AG09309 (cell line): ENCODE data around the gene PVR.

ENCODE experiments used
- DNase-seq: peaks from one replicate; pipeline ENCODE4 v3.0.0-alpha.2; 2010; ENCODE audit warnings: low read depth
- H3K4me3 ChIP-seq: 2 replicates; pipeline ENCODE4 v1.5.1; 2011; ENCODE audit warnings: mild to moderate bottlenecking, low read depth, low read length, moderate library complexity; ENCODE audit not compliant: control insufficient read depth
- TF ChIP-seq, protein P1 (sequence below): IDR thresholded peaks from 2 replicates; pipeline ENCODE4 v1.5.1; 2011; ENCODE audit warnings: mild to moderate bottlenecking, low read depth, low read length, inconsistent platforms; ENCODE audit not compliant: insufficient read depth, control insufficient read depth; ENCODE audit errors: missing control alignments

PVR gene

DNA sequence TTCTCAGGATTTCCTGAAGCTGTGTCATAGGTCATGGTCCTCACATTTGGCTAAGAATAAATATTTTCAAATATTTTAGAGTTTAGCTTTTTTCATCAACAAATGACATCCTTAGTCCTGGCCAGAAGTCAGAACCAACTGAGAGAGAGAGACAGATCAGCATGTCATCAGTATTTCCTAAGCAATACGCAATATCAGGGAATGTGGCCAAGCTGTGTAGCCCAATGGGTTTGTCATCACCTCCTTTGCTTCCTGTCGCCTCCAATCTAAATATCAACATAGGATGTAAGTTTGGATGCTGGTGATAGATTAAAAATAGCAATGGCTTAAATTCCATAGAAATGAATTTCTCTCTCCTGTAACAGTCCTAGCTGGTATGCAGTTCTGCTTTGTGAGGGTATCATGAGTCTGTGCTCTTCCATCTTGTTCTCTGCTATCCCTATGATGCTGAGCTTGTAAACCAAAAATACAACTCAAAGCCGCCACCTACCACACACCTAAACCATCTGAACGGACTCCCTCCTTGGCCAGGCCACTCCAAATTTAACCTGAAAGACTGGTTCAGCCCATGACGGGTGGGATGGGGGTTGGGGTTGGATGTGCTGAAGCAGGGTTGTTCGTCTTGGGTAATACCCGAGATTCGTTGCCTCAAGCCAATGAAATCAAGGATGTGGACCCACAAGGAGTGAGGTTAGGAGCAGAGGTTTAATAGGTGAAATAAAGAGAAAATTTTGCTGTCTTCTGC is 40.3 kb upstream of the PVR start:
- no peak overlapping the region for H3K4me3 ChIP-seq
- TF ChIP-seq, protein P1, sequence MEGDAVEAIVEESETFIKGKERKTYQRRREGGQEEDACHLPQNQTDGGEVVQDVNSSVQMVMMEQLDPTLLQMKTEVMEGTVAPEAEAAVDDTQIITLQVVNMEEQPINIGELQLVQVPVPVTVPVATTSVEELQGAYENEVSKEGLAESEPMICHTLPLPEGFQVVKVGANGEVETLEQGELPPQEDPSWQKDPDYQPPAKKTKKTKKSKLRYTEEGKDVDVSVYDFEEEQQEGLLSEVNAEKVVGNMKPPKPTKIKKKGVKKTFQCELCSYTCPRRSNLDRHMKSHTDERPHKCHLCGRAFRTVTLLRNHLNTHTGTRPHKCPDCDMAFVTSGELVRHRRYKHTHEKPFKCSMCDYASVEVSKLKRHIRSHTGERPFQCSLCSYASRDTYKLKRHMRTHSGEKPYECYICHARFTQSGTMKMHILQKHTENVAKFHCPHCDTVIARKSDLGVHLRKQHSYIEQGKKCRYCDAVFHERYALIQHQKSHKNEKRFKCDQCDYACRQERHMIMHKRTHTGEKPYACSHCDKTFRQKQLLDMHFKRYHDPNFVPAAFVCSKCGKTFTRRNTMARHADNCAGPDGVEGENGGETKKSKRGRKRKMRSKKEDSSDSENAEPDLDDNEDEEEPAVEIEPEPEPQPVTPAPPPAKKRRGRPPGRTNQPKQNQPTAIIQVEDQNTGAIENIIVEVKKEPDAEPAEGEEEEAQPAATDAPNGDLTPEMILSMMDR, result no peak
- DNase-seq, result peak; percentile 67

- H3K4me3 ChIP-seq, result no peak overlapping the region
- TF ChIP-seq, protein P1, result no peak
- DNase-seq, result no peak
Observed at GRCh38 chr19:44604241-44604640, 39.5 kb upstream of the PVR start.

GRCh38 chr19:44605547-44605946 is 38.2 kb upstream of the PVR start:
- no peak overlapping the region for H3K4me3 ChIP-seq
- TF ChIP-seq, protein P1, result no peak
- no peak for DNase-seq

GRCh38 chr19:44607049-44607448 is 36.7 kb upstream of the PVR start:
- no peak for DNase-seq

GRCh38 chr19:44607917-44608316 is 35.8 kb upstream of the PVR start:
- H3K4me3 ChIP-seq, result no peak overlapping the region
- TF ChIP-seq, protein P1, result no peak
- no peak for DNase-seq

More at GRCh38 chr19:44607049-44607448, 36.7 kb upstream of the PVR start:
- H3K4me3 ChIP-seq, result no peak overlapping the region
- TF ChIP-seq, protein P1, result no peak

DNA sequence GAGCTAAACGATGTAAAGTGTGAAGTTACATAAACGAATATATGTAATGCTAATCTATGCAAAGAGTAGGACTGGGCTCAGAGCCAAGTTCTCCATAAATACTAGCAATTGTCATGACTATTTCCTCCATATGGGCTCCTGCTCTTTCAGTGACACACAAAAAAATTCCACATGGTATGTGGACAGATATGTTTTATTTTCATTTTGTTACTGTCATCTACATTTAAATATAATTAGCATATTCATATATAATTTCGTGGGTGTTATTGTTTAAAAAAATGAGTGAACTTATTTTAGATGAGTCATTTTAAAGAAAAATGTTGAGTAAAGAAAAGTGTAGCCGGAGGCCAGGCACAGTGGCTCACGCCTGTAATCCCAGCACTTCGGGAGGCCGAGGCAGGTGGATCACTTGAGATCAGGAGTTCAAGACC is 35.3 kb upstream of the PVR start:
- TF ChIP-seq, protein P1, result no peak
- DNase-seq, result no peak
- H3K4me3 ChIP-seq, result no peak overlapping the region
